ENCODE data around the gene MFSD1.

The MFSD1 gene

DNA sequence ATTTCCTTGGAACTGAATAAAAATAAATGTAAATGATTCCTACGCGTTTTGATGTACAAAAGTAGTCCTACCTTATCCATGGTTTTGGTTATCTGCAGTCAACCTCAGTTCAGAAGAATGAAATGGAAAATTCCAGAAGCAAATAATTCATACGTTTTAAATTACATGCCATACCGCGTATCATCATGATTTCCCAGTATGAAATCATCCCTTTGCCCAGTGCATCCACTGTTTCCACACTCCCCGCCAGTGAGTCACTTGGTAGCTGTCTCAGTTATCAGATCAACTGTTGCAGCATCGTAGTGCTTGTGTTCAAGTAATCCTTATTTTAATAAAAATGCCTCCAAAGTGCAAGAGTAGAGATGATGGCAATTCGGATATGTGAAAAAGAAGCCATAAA lies 9.1 kb upstream of the MFSD1 start:
- H3K4me3 ChIP-seq (ENCODE audit: low read depth in 1 of 2, low read length in 2 of 2), result no peak overlapping the region
- H3K27me3 ChIP-seq (ENCODE audit: insufficient read depth, low read length, poor library complexity), result no peaks in the 10 kb centered on the region
- TF ChIP-seq EZH2 (IDR thresholded peaks at IDR 0.05; ENCODE audit: borderline replicate concordance, low read depth, low read length, severe bottlenecking) (no peak), CTCF (IDR thresholded peaks at IDR 0.05; ENCODE audit: borderline replicate concordance, extremely low read depth, low read length, poor library complexity, severe bottlenecking) (no peak)
- H3K79me2 ChIP-seq (ENCODE audit: insufficient read depth, low read length), result no peaks in the 10 kb centered on the region
- no peak overlapping the region for H2AFZ ChIP-seq (ENCODE audit: low read depth, low read length)
- no peak overlapping the region for H3K27ac ChIP-seq (ENCODE audit: low read length)
- H3K9me3 ChIP-seq (ENCODE audit: insufficient read depth, low read length, severe bottlenecking), result no peaks in the 10 kb centered on the region
- no peaks in the 10 kb centered on the region for H3K36me3 ChIP-seq (ENCODE audit: insufficient read depth, low read length)
- no peak overlapping the region for H3K9ac ChIP-seq (ENCODE audit: low read depth, low read length)
- peaks cover 9% of the 10 kb centered on the region; the same call in 1 of the 2 replicates for H3K4me1 ChIP-seq (ENCODE audit: insufficient read depth, low read length)
- ATAC-seq (ENCODE audit: insufficient read depth, low read depth) (no peak), DNase-seq (no peak)
- no peak overlapping the region for H3K4me2 ChIP-seq (ENCODE audit: insufficient read depth, low read length)
- H4K20me1 ChIP-seq (ENCODE audit: insufficient read depth, low read length), result no peaks in the 10 kb centered on the region

GRCh38 chr3:158794206-158794605 lies 7.6 kb upstream of the MFSD1 start:
- H4K20me1 ChIP-seq (ENCODE audit: insufficient read depth, low read length), result no peaks in the 10 kb centered on the region
- peaks cover 9% of the 10 kb centered on the region; the same call in 1 of the 2 replicates for H3K4me1 ChIP-seq (ENCODE audit: insufficient read depth, low read length)
- no peaks in the 10 kb centered on the region for H3K36me3 ChIP-seq (ENCODE audit: insufficient read depth, low read length)
- no peak for DNase-seq
- no peak overlapping the region for H3K4me2 ChIP-seq (ENCODE audit: insufficient read depth, low read length)
- no peak overlapping the region for H2AFZ ChIP-seq (ENCODE audit: low read depth, low read length)
- no peaks in the 10 kb centered on the region for H3K9me3 ChIP-seq (ENCODE audit: insufficient read depth, low read length, severe bottlenecking)
- no peaks in the 10 kb centered on the region for H3K79me2 ChIP-seq (ENCODE audit: insufficient read depth, low read length)
- no peak overlapping the region for H3K9ac ChIP-seq (ENCODE audit: low read depth, low read length)
- ATAC-seq (ENCODE audit: insufficient read depth, low read depth), result no peak
- no peak overlapping the region for H3K4me3 ChIP-seq (ENCODE audit: low read depth in 1 of 2, low read length in 2 of 2)
- no peak overlapping the region for H3K27ac ChIP-seq (ENCODE audit: low read length)
- H3K27me3 ChIP-seq (ENCODE audit: insufficient read depth, low read length, poor library complexity), result no peaks in the 10 kb centered on the region
- no peak for TF ChIP-seq EZH2 (IDR thresholded peaks at IDR 0.05; ENCODE audit: borderline replicate concordance, low read depth, low read length, severe bottlenecking)
- TF ChIP-seq CTCF (IDR thresholded peaks at IDR 0.05; ENCODE audit: borderline replicate concordance, extremely low read depth, low read length, poor library complexity, severe bottlenecking), result no peak

DNA sequence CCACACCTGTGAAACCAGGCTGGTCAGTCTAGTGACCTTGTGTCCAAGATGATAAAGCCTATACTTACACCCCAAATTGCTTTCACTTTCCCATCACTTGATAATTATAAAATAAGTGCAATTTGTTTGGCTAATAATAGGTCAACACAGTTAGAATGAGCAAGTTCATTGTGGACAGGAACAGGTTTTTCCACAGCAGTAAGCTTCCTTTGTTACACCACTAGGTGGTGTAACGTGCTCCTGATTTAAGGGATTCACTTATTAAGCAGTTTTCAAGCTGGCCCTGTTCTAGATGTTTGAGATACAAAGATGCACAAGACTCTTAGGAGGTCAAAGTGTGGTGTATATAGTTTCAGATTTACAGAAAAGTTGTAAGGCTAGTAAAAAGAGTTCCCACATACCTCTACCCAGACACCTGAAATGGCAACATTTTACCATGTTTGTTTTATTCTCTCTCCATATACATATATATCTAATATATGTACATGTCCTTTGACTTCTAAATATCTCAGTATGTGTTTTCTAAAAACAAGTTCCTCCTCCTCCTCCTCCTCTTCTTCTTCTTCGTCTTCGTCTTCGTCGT lies 6.8 kb upstream of the MFSD1 start:
- H3K9me3 ChIP-seq (ENCODE audit: insufficient read depth, low read length, severe bottlenecking), result no peaks in the 10 kb centered on the region
- peaks cover 9% of the 10 kb centered on the region; the same call in 1 of the 2 replicates for H3K4me1 ChIP-seq (ENCODE audit: insufficient read depth, low read length)
- no peak overlapping the region for H3K27ac ChIP-seq (ENCODE audit: low read length)
- DNase-seq (no peak), ATAC-seq (ENCODE audit: insufficient read depth, low read depth) (peak; percentile 57; the same call in 1 of the 3 replicates)
- H4K20me1 ChIP-seq (ENCODE audit: insufficient read depth, low read length), result no peaks in the 10 kb centered on the region
- no peak overlapping the region for H3K9ac ChIP-seq (ENCODE audit: low read depth, low read length)
- no peaks in the 10 kb centered on the region for H3K36me3 ChIP-seq (ENCODE audit: insufficient read depth, low read length)
- no peak overlapping the region for H3K4me3 ChIP-seq (ENCODE audit: low read depth in 1 of 2, low read length in 2 of 2)
- H3K27me3 ChIP-seq (ENCODE audit: insufficient read depth, low read length, poor library complexity), result no peaks in the 10 kb centered on the region
- H3K4me2 ChIP-seq (ENCODE audit: insufficient read depth, low read length), result no peak overlapping the region
- TF ChIP-seq CTCF (IDR thresholded peaks at IDR 0.05; ENCODE audit: borderline replicate concordance, extremely low read depth, low read length, poor library complexity, severe bottlenecking), result peak; percentile 66
- no peak for TF ChIP-seq EZH2 (IDR thresholded peaks at IDR 0.05; ENCODE audit: borderline replicate concordance, low read depth, low read length, severe bottlenecking)
- H3K79me2 ChIP-seq (ENCODE audit: insufficient read depth, low read length), result no peaks in the 10 kb centered on the region
- H2AFZ ChIP-seq (ENCODE audit: low read depth, low read length), result no peak overlapping the region
